NCI-H2196 (cell line): Measurements from ENCODE around the gene SRC.

ENCODE experiments used
- DNase-seq: peaks from one replicate; lab custom pipeline; 2025; ENCODE audit not compliant: unreplicated experiment; lab: John Stamatoyannopoulos, UW

Gene SRC

GRCh38 chr20:37446286-37447032, 100.5 kb downstream of the SRC start:
- DNase-seq: no peak

GRCh38 chr20:37447688-37448087, 101.7 kb downstream of the SRC start:
- no peak for DNase-seq

- DNase-seq: no peak
Observed at GRCh38 chr20:37449276-37449675, 103.3 kb downstream of the SRC start.

- DNase-seq: no peak
Observed at GRCh38 chr20:37450344-37450743, 104.4 kb downstream of the SRC start.

- no peak for DNase-seq
Observed at GRCh38 chr20:37451616-37452015, 105.7 kb downstream of the SRC start.

GRCh38 chr20:37452236-37452635, 106.3 kb downstream of the SRC start:
- no peak for DNase-seq

GRCh38 chr20:37453288-37453687, 107.3 kb downstream of the SRC start:
- DNase-seq: no peak

- no peak for DNase-seq
Observed at GRCh38 chr20:37453836-37454235, 107.9 kb downstream of the SRC start.

- DNase-seq: no peak
Observed at GRCh38 chr20:37454636-37455385, 108.9 kb downstream of the SRC start.
